Upper lobe of left lung (tissue), 6 donors: ENCODE data around the gene NDUFB8. TPM values are rescaled to one million over a fixed set of nuclear protein-coding genes. Genes with fewer than 3 reads are reported as not detected.

ENCODE experiments used
- ATAC-seq, 2 donors: fragments of 200-7000 bp; cut with Tn5 transposase; one replicate each; pipeline ENCODE4 v1.9.1; 2022; ENCODE audit warnings: mild to moderate bottlenecking in 2 of 2, moderate library complexity in 2 of 2; ENCODE audit not compliant: low FRiP score in 2 of 2
- DNase-seq, 2 donors: peaks; one replicate each; pipeline ENCODE4 v3.0.0-alpha.2; 2019 to 2020
- H3K27ac ChIP-seq, 4 donors: fragments of 200-600 bp; sonication (generic); one replicate each; pipeline ENCODE4 v1.5.1; 2016 to 2019
- H3K27me3 ChIP-seq, 4 donors: fragments of 200-600 bp; sonication (generic); one replicate each; pipeline ENCODE4 v1.5.1; 2017 to 2019
- H3K36me3 ChIP-seq, 4 donors: fragments of 200-600 bp; sonication (generic); one replicate each; pipeline ENCODE4 v1.5.1; 2016 to 2019
- H3K4me1 ChIP-seq, 4 donors: fragments of 200-600 bp; sonication (generic); one replicate each; pipeline ENCODE4 v1.5.1; 2018 to 2019
- H3K4me3 ChIP-seq, 4 donors: fragments of 200-600 bp; sonication (generic); one replicate each; pipeline ENCODE4 v1.5.1; 2017 to 2019; ENCODE audit warnings: mild to moderate bottlenecking in 2 of 4, moderate library complexity in 1 of 4
- H3K9me3 ChIP-seq, 4 donors: fragments of 200-600 bp; sonication (generic); one replicate each; pipeline ENCODE4 v1.5.1; 2018 to 2019
- EP300 ChIP-seq, 4 donors: sonication (generic); formaldehyde crosslinking; IDR thresholded peaks; one replicate each; pipeline ENCODE4 v1.5.1; 2017; ENCODE audit warnings: antibody characterized with exemption in 4 of 4, control low read depth in 2 of 4
- POLR2A ChIP-seq, 4 donors: fragments of 450-650 bp; IDR thresholded peaks; one replicate each; pipeline ENCODE4 v1.5.1; 2016 to 2017; ENCODE audit warnings: antibody characterized with exemption in 4 of 4, mild to moderate bottlenecking in 2 of 4
- POLR2AphosphoS5 ChIP-seq, 2 donors: sonication (generic); formaldehyde crosslinking; IDR thresholded peaks; one replicate each; pipeline ENCODE4 v1.5.1; 2017; ENCODE audit warnings: antibody characterized with exemption in 2 of 2
- WGBS, 2 donors: methylation state at CpG; one replicate each; pipeline ENCODE4 v1.1.5; 2017 to 2018; 5-methylcytosine and 5-hydroxymethylcytosine counted together
- total RNA-seq, 6 donors: library from RNA; depleted of rRNA in 4 of 6; stranded (reverse); fragments of >200 nt in 4 of 6; gene quantifications; one replicate each; pipeline versions ENCODE4 v1.1.0 to v1.2.1, GENCODE V29; 2016 to 2021
- TF ChIP-seq, protein P1 (sequence below), 6 experiments: fragments of 450-650 bp in 4 of 6; fragments of 200-600 bp in 2 of 6; sonication (generic) in 2 of 6; IDR thresholded peaks; one replicate each; pipeline ENCODE4 v1.5.1; 2016 to 2019; ENCODE audit warnings: antibody characterized with exemption in 6 of 6
- donor health status: DM: no; HTN: no; CAD: no; lungs with moderate emphysema.
- donor health status: DM: no; HTN: yes; CAD: no; lungs with severe emphysema.

NDUFB8 gene
- total RNA-seq, 6 donors from 2014 or later: 110 to 152 (median 137) TPM

GRCh38 chr10:100487529-100487928, 42.1 kb downstream of the NDUFB8 start:
- 90 to 96% methylated on average over 2 to 6 of the region's 6 CpGs for WGBS, 2 donors
- no peaks in the 10 kb centered on the region for H3K27me3 ChIP-seq
- TF ChIP-seq, protein P1, sequence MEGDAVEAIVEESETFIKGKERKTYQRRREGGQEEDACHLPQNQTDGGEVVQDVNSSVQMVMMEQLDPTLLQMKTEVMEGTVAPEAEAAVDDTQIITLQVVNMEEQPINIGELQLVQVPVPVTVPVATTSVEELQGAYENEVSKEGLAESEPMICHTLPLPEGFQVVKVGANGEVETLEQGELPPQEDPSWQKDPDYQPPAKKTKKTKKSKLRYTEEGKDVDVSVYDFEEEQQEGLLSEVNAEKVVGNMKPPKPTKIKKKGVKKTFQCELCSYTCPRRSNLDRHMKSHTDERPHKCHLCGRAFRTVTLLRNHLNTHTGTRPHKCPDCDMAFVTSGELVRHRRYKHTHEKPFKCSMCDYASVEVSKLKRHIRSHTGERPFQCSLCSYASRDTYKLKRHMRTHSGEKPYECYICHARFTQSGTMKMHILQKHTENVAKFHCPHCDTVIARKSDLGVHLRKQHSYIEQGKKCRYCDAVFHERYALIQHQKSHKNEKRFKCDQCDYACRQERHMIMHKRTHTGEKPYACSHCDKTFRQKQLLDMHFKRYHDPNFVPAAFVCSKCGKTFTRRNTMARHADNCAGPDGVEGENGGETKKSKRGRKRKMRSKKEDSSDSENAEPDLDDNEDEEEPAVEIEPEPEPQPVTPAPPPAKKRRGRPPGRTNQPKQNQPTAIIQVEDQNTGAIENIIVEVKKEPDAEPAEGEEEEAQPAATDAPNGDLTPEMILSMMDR (IDR thresholded peaks at IDR 0.05): no peak
- no peak for TF ChIP-seq POLR2A (IDR thresholded peaks at IDR 0.05)
- TF ChIP-seq EP300 (IDR thresholded peaks at IDR 0.05): no peak
- no peak for TF ChIP-seq POLR2AphosphoS5 (IDR thresholded peaks at IDR 0.05)
- H3K4me3 ChIP-seq: no peak overlapping the region
- DNase-seq (peak in 1 of 2 donors; percentile 22), ATAC-seq (no peak)
- no peak overlapping the region for H3K27ac ChIP-seq
- H3K36me3 ChIP-seq: peaks cover 0 to 62% (median 32%) of the 10 kb centered on the region in 4 donors
- H3K9me3 ChIP-seq: no peaks in the 10 kb centered on the region
- peaks cover 3 to 6% (median 5%) of the 10 kb centered on the region in 4 donors for H3K4me1 ChIP-seq

DNA sequence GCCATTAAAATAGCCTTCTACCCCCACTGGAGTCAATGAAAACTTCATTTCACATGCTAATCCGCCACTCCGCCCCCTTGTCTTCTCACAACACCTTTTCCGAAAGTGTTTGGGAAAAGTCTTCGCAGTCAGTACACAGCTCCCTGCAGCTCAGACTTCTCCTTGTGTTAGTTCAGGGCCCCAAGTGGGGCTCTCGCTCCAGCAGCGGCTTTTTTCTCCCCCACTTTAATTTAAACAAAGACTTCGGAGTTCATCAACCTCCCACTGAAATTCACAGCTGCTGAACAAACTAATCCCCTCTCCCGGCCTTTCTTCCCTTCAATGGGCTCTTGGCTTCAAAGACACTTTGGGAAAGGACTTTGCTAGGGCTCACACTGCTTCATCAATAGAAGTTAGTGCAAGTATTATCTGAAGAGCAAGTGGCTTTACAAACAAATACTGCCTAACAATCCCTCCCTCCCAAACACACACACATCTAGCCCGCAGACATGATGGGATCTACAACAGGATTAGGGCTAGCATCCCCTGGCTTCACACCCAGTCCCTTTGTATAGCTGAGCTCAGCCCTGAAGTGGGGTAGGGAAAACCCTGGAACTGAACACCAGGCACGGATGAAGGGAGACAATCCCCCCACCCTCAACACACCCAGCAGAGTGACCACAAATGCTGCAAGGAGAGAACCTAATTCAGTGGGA, 43.7 kb downstream of the NDUFB8 start:
- H3K27ac ChIP-seq: no peak overlapping the region
- H3K36me3 ChIP-seq: peaks cover 0 to 48% (median 30%) of the 10 kb centered on the region in 4 donors

GRCh38 chr10:100485366-100485765, 44.3 kb downstream of the NDUFB8 start:
- Histone ChIP-seq H3K9me3 (no peaks in the 10 kb centered on the region), H3K36me3 (peaks cover 0 to 44% (median 26%) of the 10 kb centered on the region in 4 donors), H3K4me1 (peaks cover 13 to 20% (median 18%) of the 10 kb centered on the region in 4 donors), H3K27ac (no peak overlapping the region), H3K27me3 (no peaks in the 10 kb centered on the region), H3K4me3 (no peak overlapping the region)
- TF ChIP-seq EP300 (IDR thresholded peaks at IDR 0.05): no peak
- TF ChIP-seq POLR2A (IDR thresholded peaks at IDR 0.05): no peak
- no peak for TF ChIP-seq POLR2AphosphoS5 (IDR thresholded peaks at IDR 0.05)
- TF ChIP-seq, protein P1 (IDR thresholded peaks at IDR 0.05): no peak
- ATAC-seq (no peak), DNase-seq (peak in 1 of 2 donors; percentile 39)
- WGBS, 2 donors: 82 to 90% methylated on average over 8 of the region's 8 CpGs

More for the DNA sequence above, 43.7 kb downstream of the NDUFB8 start:
- Histone ChIP-seq H3K27me3 (no peaks in the 10 kb centered on the region), H3K4me1 (peaks cover 13 to 20% (median 18%) of the 10 kb centered on the region in 4 donors), H3K9me3 (no peaks in the 10 kb centered on the region), H3K4me3 (no peak overlapping the region)
- no peak for DNase-seq
- WGBS, 2 donors: 93% methylated on average over 9 to 10 of the region's 10 CpGs
- no peak for ATAC-seq
- TF ChIP-seq POLR2AphosphoS5 (IDR thresholded peaks at IDR 0.05) (no peak), EP300 (IDR thresholded peaks at IDR 0.05) (no peak), POLR2A (IDR thresholded peaks at IDR 0.05) (no peak)
- TF ChIP-seq, protein P1 (IDR thresholded peaks at IDR 0.05): no peak

GRCh38 chr10:100483876-100484666, 45.6 kb downstream of the NDUFB8 start:
- no peak for DNase-seq
- H3K4me3 ChIP-seq: no peak overlapping the region
- WGBS, 2 donors: 84 to 86% methylated on average over 3 to 5 of the region's 5 CpGs
- no peaks in the 10 kb centered on the region for H3K9me3 ChIP-seq
- ATAC-seq: no peak
- H3K4me1 ChIP-seq: peaks cover 13 to 20% (median 18%) of the 10 kb centered on the region in 4 donors
- no peaks in the 10 kb centered on the region for H3K27me3 ChIP-seq
- H3K27ac ChIP-seq: no peak overlapping the region
- no peak for TF ChIP-seq POLR2AphosphoS5 (IDR thresholded peaks at IDR 0.05)
- TF ChIP-seq, protein P1 (IDR thresholded peaks at IDR 0.05): no peak
- no peak for TF ChIP-seq POLR2A (IDR thresholded peaks at IDR 0.05)
- no peak for TF ChIP-seq EP300 (IDR thresholded peaks at IDR 0.05)
- H3K36me3 ChIP-seq: peaks cover 0 to 31% (median 18%) of the 10 kb centered on the region in 4 donors
